Measurements from ENCODE around the gene PAGE2B. TPM values are rescaled to one million over a fixed set of nuclear protein-coding genes. Genes with fewer than 3 reads are reported as not detected.

Gene PAGE2B
- polyA plus RNA-seq, 3 donors from 2014 or later: not detected

DNA sequence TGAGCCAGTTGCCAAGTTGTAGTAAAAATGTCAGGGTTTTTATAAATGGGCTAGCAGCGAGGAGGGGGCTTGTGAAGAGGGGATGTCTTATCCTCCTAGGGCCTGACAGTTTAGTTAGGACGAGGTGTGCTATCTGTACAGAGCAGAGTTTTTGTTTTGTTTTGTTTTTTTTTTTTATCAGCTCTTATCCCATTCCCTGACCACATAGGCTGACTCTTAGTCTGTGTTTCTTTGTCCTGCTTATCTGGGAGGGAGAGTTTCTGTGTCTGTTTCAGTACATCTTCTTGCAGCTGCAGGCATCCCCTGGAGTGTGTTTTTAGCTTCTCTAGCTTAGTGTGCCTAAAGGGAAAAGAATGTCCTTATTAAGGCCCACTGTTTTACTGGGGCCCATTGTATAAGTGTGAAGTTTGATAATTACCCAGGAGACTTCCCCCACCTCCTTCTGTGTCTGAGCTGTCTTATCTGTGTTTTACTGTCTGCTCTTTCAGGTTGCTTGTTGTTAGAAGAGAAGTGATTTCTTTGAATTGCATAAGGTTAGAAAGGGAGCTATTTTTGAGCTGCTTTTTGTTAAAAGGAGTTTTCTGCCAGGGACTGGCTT is 46.0 kb downstream of the PAGE2B start:
- no peak overlapping the region for H3K4me3 Mint-ChIP-seq
- H3K27ac Mint-ChIP-seq: no peak overlapping the region
- DNase-seq: no peak
- no peaks in the 10 kb centered on the region for H3K9me3 Mint-ChIP-seq
- no peaks in the 10 kb centered on the region for H3K36me3 Mint-ChIP-seq
- peaks cover 16 to 17% of the 10 kb centered on the region in 2 donors for H3K4me1 Mint-ChIP-seq
- peaks cover 1 to 5% (median 4%) of the 10 kb centered on the region in 3 donors for H3K27me3 Mint-ChIP-seq (ENCODE audit: low read depth in 3 of 3)

DNA sequence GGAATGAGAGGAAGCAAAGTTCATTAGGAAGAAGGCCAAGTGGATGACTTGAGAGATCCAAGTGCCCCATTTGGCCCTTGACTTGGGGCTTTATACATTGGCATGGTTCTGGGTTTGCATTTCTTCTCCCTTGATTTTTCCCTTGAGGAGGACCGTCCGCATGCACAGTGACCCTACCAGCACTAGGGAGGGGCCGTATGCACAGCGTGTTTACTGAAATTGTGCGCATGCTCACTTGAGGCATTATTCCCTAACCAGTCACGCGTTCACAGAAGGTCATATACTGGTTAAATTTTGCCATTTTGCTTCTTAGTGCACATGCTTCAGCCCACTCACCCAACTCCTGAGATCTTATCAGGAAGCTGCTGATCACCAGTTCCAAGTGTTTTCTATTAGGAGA is 49.1 kb downstream of the PAGE2B start:
- Mint-ChIP-seq H3K36me3 (no peaks in the 10 kb centered on the region), H3K27ac (no peak overlapping the region), H3K27me3 (ENCODE audit: low read depth in 3 of 3) (peaks cover 1 to 8% (median 5%) of the 10 kb centered on the region in 3 donors), H3K4me1 (peaks cover 10 to 11% of the 10 kb centered on the region in 2 donors), H3K9me3 (no peaks in the 10 kb centered on the region), H3K4me3 (no peak overlapping the region)
- DNase-seq: no peak

DNA sequence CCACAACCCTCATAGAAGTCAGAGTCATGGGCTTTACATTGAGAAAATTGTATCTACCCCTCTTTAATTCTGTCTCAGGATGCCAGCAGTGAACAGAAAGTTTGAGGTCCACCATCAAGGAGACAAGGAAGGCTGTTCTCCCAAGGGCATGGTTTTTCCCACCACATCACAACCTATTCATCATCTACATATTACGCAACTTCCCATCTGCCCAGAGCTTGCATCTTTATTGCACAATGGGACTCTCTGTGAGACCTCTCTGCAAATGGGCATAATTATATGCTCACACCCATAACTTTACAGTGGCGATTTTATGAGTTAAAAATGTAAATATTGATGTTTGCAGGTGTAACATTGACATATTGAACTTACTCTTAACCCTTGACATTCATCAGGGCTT is 52.9 kb downstream of the PAGE2B start:
- Mint-ChIP-seq H3K36me3 (no peaks in the 10 kb centered on the region), H3K9me3 (no peaks in the 10 kb centered on the region), H3K4me3 (no peak overlapping the region), H3K27me3 (ENCODE audit: low read depth in 3 of 3) (peaks cover 0 to 8% (median 3%) of the 10 kb centered on the region in 3 donors), H3K27ac (no peak overlapping the region), H3K4me1 (no peaks in the 10 kb centered on the region)
- DNase-seq: no peak

Other genes starting within 250 kb of the PAGE2B start
- 1 to 10 TPM in 2 of 3 donors, not detected in 1; 1.3 to 2.4 TPM for gene TRO, start 154.2 kb upstream of the PAGE2B start, polyA plus RNA-seq
- gene PFKFB1, start 80.8 kb upstream of the PAGE2B start, polyA plus RNA-seq: under 1 TPM in 2 of 3 donors, not detected in 1; 0.28 to 0.41 TPM
- gene APEX2, start 74.7 kb upstream of the PAGE2B start, polyA plus RNA-seq: 10 to 100 TPM; 16.6 to 32.2 (median 27.4) TPM
- 1 to 10 TPM in 1 of 3 donors, under 1 TPM in 2; 0.17 to 8.6 (median 0.82) TPM for gene ALAS2, start 44.1 kb upstream of the PAGE2B start, polyA plus RNA-seq
- gene PAGE2, start 14.0 kb downstream of the PAGE2B start, polyA plus RNA-seq: not detected
- gene PAGE5, start 145.3 kb downstream of the PAGE2B start, polyA plus RNA-seq: not detected
- not detected for gene PAGE3, start 189.9 kb downstream of the PAGE2B start, polyA plus RNA-seq

Measured in immature natural killer cell (primary cell).